ENCODE results near the gene TUBA4A. TPM values are rescaled to one million over a fixed set of nuclear protein-coding genes. Genes with fewer than 3 reads are reported as not detected.

Gene TUBA4A
- total RNA-seq, 4 donors from 2014 or later = 33.2 to 89.3 (median 56.2) TPM

DNA sequence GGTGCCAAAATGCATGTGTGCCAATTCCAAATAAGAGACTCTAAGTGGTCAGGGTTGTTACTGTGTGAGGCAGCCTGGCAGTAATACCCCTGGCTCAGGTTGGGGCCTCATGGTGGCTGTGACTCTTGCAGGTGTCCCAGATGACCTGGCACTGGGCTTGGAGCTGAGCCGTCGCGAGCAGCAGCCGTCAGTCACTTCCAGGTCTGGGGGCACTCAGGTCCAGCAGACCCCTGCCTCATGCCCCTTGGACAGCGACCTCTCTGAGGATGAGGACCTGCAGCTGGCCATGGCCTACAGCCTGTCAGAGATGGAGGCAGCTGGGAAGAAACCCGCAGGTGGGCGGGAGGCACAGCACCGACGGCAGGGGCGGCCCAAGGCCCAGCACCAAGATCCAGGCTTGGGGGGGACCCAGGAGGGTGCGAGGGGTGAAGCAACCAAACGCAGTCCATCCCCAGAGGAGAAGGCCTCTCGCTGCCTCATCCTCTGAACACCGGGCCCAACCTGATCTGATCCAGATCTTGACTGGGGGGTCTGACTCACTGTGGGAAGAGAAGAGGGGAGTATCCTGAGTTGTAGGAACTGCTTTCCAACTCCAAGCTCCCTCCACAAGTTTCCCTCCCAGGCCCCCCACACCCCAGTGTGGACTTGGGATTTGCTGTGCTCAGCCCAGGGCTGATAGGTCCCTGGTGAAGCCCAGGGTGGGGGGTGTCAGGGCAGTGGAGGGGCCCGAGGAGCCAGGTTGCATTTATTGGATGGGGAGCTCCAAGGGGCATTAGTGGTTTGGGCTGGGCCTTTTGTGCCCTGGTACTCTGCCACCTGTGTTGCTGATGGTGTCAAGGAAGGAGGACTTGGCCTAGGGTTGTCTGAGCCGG lies 31.0 kb upstream of the TUBA4A start:
- Histone ChIP-seq H3K27ac (peak overlapping the region in 2 of 4 donors; percentile 42 to 76), H3K9me3 (no peaks in the 10 kb centered on the region), H3K4me1 (peaks cover 0 to 70% (median 12%) of the 10 kb centered on the region in 3 donors), H3K27me3 (no peaks in the 10 kb centered on the region), H3K4me3 (no peak overlapping the region), H3K36me3 (peaks cover 0 to 66% of the 10 kb centered on the region in 2 donors)
- ATAC-seq = no peak
- WGBS, 2 donors (ENCODE audit: low coverage in 1 of 2) = 72% methylated on average over 2 of the region's 16 CpGs; no CpG with 5 or more reads in 1 of the 2 donors
- TF ChIP-seq EP300 (IDR thresholded peaks at IDR 0.05) = no peak
- no peak for TF ChIP-seq POLR2AphosphoS5 (IDR thresholded peaks at IDR 0.05)
- no peak for TF ChIP-seq POLR2A (IDR thresholded peaks at IDR 0.05)
- TF ChIP-seq, protein P1, sequence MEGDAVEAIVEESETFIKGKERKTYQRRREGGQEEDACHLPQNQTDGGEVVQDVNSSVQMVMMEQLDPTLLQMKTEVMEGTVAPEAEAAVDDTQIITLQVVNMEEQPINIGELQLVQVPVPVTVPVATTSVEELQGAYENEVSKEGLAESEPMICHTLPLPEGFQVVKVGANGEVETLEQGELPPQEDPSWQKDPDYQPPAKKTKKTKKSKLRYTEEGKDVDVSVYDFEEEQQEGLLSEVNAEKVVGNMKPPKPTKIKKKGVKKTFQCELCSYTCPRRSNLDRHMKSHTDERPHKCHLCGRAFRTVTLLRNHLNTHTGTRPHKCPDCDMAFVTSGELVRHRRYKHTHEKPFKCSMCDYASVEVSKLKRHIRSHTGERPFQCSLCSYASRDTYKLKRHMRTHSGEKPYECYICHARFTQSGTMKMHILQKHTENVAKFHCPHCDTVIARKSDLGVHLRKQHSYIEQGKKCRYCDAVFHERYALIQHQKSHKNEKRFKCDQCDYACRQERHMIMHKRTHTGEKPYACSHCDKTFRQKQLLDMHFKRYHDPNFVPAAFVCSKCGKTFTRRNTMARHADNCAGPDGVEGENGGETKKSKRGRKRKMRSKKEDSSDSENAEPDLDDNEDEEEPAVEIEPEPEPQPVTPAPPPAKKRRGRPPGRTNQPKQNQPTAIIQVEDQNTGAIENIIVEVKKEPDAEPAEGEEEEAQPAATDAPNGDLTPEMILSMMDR (IDR thresholded peaks at IDR 0.05) = no peak

DNA sequence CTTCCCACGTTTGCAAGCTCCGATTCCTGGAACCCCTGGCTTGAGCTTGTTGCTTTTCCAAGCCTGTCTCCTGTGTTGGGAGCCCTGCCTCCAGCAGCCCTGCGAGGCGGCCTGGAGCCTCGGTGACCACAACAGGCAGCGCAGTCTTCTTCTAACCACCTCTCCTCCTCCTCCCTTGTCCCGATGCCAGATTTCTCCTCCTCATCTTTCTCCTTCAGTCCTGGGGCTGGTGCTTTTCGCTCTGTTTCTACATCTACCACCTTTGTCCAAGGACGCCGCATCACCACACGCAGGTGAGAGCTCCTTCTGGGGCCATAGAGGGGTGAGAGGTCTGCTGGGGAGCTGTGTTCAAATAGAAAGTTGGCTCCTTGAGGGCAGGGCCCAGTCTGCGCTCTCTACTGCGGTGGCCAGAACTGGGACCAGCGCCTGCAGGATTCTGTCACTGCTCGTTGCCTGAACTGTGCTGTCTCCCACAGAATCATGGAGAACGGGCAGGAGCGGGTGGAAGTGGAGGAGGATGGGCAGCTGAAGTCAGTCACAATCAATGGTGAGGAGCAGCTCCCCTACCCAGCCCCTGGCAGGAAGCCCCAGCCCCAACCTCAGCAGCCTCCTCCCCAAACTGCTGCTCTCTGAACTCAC lies 29.3 kb upstream of the TUBA4A start:
- peak overlapping the region in 2 of 4 donors; percentile 19 to 49 for H3K27ac ChIP-seq
- no peaks in the 10 kb centered on the region for H3K9me3 ChIP-seq
- TF ChIP-seq POLR2AphosphoS5 (IDR thresholded peaks at IDR 0.05) = no peak
- TF ChIP-seq, protein P1 (IDR thresholded peaks at IDR 0.05) = no peak
- no peak for TF ChIP-seq POLR2A (IDR thresholded peaks at IDR 0.05)
- TF ChIP-seq EP300 (IDR thresholded peaks at IDR 0.05) = no peak
- H3K4me3 ChIP-seq = no peak overlapping the region
- whole genome bisulfite sequencing, 2 donors (ENCODE audit: low coverage in 1 of 2) = 70 to 90% methylated on average over 4 to 8 of the region's 17 CpGs
- H3K27me3 ChIP-seq = no peaks in the 10 kb centered on the region
- no peak for ATAC-seq
- H3K36me3 ChIP-seq = peaks cover 0 to 66% of the 10 kb centered on the region in 2 donors
- peaks cover 4 to 72% (median 17%) of the 10 kb centered on the region in 3 donors for H3K4me1 ChIP-seq

- no peak overlapping the region for H3K4me3 ChIP-seq
- no peaks in the 10 kb centered on the region for H3K27me3 ChIP-seq
- peaks cover 0 to 66% of the 10 kb centered on the region in 2 donors for H3K36me3 ChIP-seq
- H3K27ac ChIP-seq = peak overlapping the region in 1 of 4 donors; percentile 98
- TF ChIP-seq POLR2AphosphoS5 (IDR thresholded peaks at IDR 0.05) = no peak
- peaks cover 4 to 78% (median 20%) of the 10 kb centered on the region in 3 donors for H3K4me1 ChIP-seq
- WGBS, 2 donors (ENCODE audit: low coverage in 1 of 2) = 72 to 75% methylated on average over 5 of the region's 5 CpGs
- no peak for ATAC-seq
- no peaks in the 10 kb centered on the region for H3K9me3 ChIP-seq
Observed at GRCh38 chr2:219282375-219282774, 28.7 kb upstream of the TUBA4A start.

- Histone ChIP-seq H3K27ac (peak overlapping the region in 3 of 4 donors; percentile 35 to 99 (median 98)), H3K9me3 (no peaks in the 10 kb centered on the region), H3K4me1 (peaks cover 4 to 78% (median 20%) of the 10 kb centered on the region in 3 donors), H3K27me3 (no peaks in the 10 kb centered on the region), H3K36me3 (peaks cover 0 to 63% of the 10 kb centered on the region in 2 donors), H3K4me3 (no peak overlapping the region)
- no peak for ATAC-seq
- 67 to 88% methylated on average over 2 to 3 of the region's 8 CpGs for WGBS, 2 donors (ENCODE audit: low coverage in 1 of 2)
- TF ChIP-seq, protein P1 (IDR thresholded peaks at IDR 0.05) = no peak
- TF ChIP-seq EP300 (IDR thresholded peaks at IDR 0.05) (no peak), POLR2AphosphoS5 (IDR thresholded peaks at IDR 0.05) (no peak), POLR2A (IDR thresholded peaks at IDR 0.05) (no peak)
Observed at GRCh38 chr2:219281588-219281987, 27.9 kb upstream of the TUBA4A start.

DNA sequence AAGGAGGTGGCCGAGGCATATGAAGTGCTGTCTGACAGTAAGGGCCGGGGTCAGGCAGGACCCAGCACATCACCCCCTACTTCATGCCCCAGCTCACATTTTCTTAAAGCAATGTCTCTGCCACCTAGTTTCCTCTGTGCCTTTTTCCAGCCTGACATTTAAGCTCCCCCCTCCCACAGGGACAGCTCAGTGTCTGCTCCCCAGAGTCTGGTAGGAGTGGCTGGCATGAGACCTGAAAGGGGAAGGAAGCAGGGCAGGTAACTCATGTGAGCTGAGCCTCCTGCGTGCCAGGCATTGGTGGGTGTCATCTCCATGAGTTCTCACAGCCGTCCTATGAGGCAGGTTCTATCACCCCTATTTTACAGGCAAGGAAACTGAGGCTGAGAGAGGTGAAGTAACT lies 26.9 kb upstream of the TUBA4A start:
- H3K27ac ChIP-seq = peak overlapping the region in 3 of 4 donors; percentile 95 to 99 (median 98)
- peak overlapping the region in 1 of 2 donors; percentile 74 for H3K4me3 ChIP-seq
- TF ChIP-seq POLR2A (IDR thresholded peaks at IDR 0.05) (no peak), POLR2AphosphoS5 (IDR thresholded peaks at IDR 0.05) (no peak), EP300 (IDR thresholded peaks at IDR 0.05) (no peak)
- TF ChIP-seq, protein P1 (IDR thresholded peaks at IDR 0.05) = no peak
- no peaks in the 10 kb centered on the region for H3K27me3 ChIP-seq
- no peak for ATAC-seq
- no peaks in the 10 kb centered on the region for H3K9me3 ChIP-seq
- 67 to 83% methylated on average over 1 to 4 of the region's 4 CpGs for WGBS, 2 donors (ENCODE audit: low coverage in 1 of 2)
- H3K4me1 ChIP-seq = peaks cover 4 to 68% (median 19%) of the 10 kb centered on the region in 3 donors
- H3K36me3 ChIP-seq = peaks cover 0 to 54% of the 10 kb centered on the region in 2 donors

Measured in gastroesophageal sphincter (tissue), 4 donors.